T-helper 17 cell (primary cell): ENCODE results near the gene CBX2. TPM values are rescaled to one million over a fixed set of nuclear protein-coding genes. Genes with fewer than 3 reads are reported as not detected.
A peak's percentile ranks its signal among the peaks of the same experiment; 100 is the strongest.

ENCODE experiments used
- ATAC-seq: fragments of 150-1000 bp; cut with Tn5 transposase; 2 replicates; pipeline ENCODE4 v1.10.0; 2021; ENCODE audit warnings: mild to moderate bottlenecking, moderate library complexity
- DNase-seq, 3 donors: peaks; one replicate each; pipeline versions ENCODE4 v3.0.0 to v3.0.0-alpha.2; 2020 to 2021
- H3K9me3 ChIP-seq: one replicate; pipeline ENCODE4 v1.7.0; 2013; ENCODE audit warnings: low read length, mild to moderate bottlenecking; ENCODE audit not compliant: control insufficient read depth, poor library complexity, severe bottlenecking
- H3K27ac Mint-ChIP-seq: one replicate; pipeline ENCODE4 v1.8.0; 2022; ENCODE audit warnings: mild to moderate bottlenecking, moderate library complexity, mixed read lengths
- H3K27me3 Mint-ChIP-seq: one replicate; pipeline ENCODE4 v1.8.0; 2022; ENCODE audit warnings: mixed read lengths
- H3K36me3 Mint-ChIP-seq: one replicate; pipeline ENCODE4 v1.8.0; 2022; ENCODE audit warnings: low read depth, mixed read lengths
- H3K4me1 Mint-ChIP-seq: one replicate; pipeline ENCODE4 v1.8.0; 2022; ENCODE audit warnings: mild to moderate bottlenecking, mixed read lengths
- H3K4me3 Mint-ChIP-seq: one replicate; pipeline ENCODE4 v1.8.0; 2022; ENCODE audit warnings: mild to moderate bottlenecking, moderate library complexity, mixed read lengths
- total RNA-seq, 4 donors: library from RNA in 2 of 4; stranded (reverse) in 2 of 4; gene quantifications; one replicate each; pipeline ENCODE4 v1.2.3 and lab custom pipeline; 2022 to 2026

The CBX2 gene
- total RNA-seq, 2 donors from 2014 or later = 0.18 TPM; not detected in 1

- peaks cover 4% of the 10 kb centered on the region for H3K4me1 Mint-ChIP-seq
- no peak overlapping the region for H3K27ac Mint-ChIP-seq
- ATAC-seq (no peak), DNase-seq (no peak)
- peaks cover 32% of the 10 kb centered on the region for H3K27me3 Mint-ChIP-seq
- no peaks in the 10 kb centered on the region for H3K9me3 ChIP-seq
- no peak overlapping the region for H3K4me3 Mint-ChIP-seq
- H3K36me3 Mint-ChIP-seq = peaks cover 8% of the 10 kb centered on the region
Observed at GRCh38 chr17:79737922-79738578, 39.9 kb upstream of the CBX2 start.

DNA sequence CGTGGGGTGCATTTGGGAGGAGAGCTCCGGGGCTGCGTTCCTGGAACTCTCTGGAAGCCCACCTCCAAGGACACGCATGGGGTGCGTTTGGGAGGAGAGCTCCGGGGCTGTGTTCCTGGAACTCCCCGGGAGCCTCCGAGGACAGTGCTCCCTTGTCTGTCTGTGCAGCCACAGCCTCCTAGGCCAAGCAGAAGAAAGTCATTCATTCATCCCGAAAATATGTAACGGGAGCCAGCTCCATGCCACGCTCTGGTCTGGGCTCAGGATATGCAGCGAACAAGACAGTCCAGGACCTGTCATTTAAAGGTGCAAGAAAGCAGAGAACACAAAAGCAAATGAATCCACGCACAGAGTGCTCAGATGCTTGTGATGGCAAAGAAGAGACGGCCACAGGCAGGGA is 39.3 kb upstream of the CBX2 start:
- Mint-ChIP-seq H3K27ac (no peak overlapping the region), H3K4me1 (no peaks in the 10 kb centered on the region)
- no peak for ATAC-seq

DNA sequence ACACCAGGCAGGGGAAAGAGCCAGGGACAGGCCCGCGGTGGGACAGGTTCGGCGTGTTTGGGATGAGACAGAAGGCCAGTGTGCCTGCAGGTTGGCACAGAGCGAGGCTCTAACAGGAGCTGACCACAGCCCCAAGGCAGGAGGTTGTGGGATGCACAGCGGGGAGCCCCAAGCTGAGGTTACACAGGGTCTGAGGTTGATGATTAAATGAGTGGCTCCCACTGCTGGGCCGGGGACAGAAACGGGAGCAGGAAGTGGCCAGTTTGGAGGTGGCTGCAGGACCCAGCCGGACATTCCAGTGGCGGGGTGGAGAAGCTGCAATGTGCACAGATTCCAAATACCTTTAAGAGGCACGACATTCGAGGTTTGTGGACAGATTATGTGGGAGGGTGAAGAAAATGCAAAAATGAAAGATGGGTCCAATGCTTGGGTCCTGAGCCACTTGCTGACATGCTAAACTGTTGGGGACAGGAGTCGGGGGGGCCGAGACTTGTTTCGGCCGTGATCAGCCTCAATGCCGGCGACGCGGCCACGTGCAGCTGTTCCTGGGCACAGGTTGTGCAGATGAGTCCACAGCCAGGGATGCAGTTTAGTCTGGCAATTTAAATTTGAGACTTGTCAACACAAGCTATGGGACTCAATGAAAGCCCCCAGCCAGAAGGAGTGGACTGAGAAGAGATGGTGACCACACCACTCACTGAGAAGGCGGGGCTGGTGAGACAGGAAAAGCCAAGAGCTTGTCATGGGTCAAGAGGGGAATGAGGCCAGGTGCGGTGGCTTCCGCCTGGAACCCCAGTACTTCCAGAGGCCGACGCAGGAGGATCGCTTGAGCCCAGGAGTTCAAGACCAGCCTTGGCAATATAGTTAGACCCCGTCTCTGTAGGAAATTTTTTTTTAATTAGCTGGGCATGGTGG is 38.5 kb upstream of the CBX2 start:
- Mint-ChIP-seq H3K27ac (no peak overlapping the region), H3K36me3 (peaks cover 8% of the 10 kb centered on the region), H3K27me3 (peaks cover 37% of the 10 kb centered on the region), H3K4me3 (no peak overlapping the region), H3K4me1 (no peaks in the 10 kb centered on the region)
- no peaks in the 10 kb centered on the region for H3K9me3 ChIP-seq
- no peak for ATAC-seq
- DNase-seq = no peak

More for the DNA sequence above, 39.3 kb upstream of the CBX2 start:
- no peaks in the 10 kb centered on the region for H3K9me3 ChIP-seq
- H3K4me3 Mint-ChIP-seq = no peak overlapping the region
- H3K27me3 Mint-ChIP-seq = peaks cover 37% of the 10 kb centered on the region
- no peak for DNase-seq
- H3K36me3 Mint-ChIP-seq = peaks cover 8% of the 10 kb centered on the region

DNA sequence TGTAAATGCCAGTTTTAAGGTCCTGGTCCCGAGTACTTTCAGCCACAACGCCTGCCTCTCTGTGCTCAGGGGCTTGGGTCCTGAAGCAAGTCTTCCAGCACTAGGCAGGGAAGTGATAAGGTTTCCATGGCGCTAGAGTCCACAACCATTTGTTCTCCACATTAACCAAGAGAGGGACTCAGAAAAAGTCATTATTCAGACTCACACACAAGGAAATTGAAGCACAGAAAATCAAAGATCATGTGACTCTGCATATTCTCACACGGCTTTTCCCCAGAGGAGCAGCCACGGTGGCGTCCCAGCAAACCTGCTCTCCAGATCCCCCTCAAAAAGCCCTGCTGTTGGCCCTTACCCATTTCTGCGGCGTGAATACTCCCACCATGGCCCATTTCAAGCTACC is 37.5 kb upstream of the CBX2 start:
- no peak for DNase-seq
- ATAC-seq = no peak
- H3K9me3 ChIP-seq = no peaks in the 10 kb centered on the region
- no peak overlapping the region for H3K4me3 Mint-ChIP-seq
- no peaks in the 10 kb centered on the region for H3K4me1 Mint-ChIP-seq
- H3K27me3 Mint-ChIP-seq = peaks cover 43% of the 10 kb centered on the region
- peaks cover 8% of the 10 kb centered on the region for H3K36me3 Mint-ChIP-seq
- no peak overlapping the region for H3K27ac Mint-ChIP-seq

- Mint-ChIP-seq H3K4me3 (no peak overlapping the region), H3K36me3 (peaks cover 8% of the 10 kb centered on the region), H3K27ac (no peak overlapping the region), H3K4me1 (peaks cover 2% of the 10 kb centered on the region), H3K27me3 (peaks cover 42% of the 10 kb centered on the region)
- DNase-seq (no peak), ATAC-seq (no peak)
- H3K9me3 ChIP-seq = no peaks in the 10 kb centered on the region
Observed at GRCh38 chr17:79741401-79741750, 36.6 kb upstream of the CBX2 start.

GRCh38 chr17:79741751-79742588 is 36.0 kb upstream of the CBX2 start:
- Mint-ChIP-seq H3K36me3 (peaks cover 8% of the 10 kb centered on the region), H3K4me1 (peaks cover 2% of the 10 kb centered on the region), H3K4me3 (peak overlapping the region; percentile 9), H3K27ac (no peak overlapping the region), H3K27me3 (peaks cover 45% of the 10 kb centered on the region)
- no peaks in the 10 kb centered on the region for H3K9me3 ChIP-seq
- ATAC-seq (peak; percentile 49), DNase-seq (peak; percentile 66 to 75 (median 69))

- H3K9me3 ChIP-seq = no peaks in the 10 kb centered on the region
- peaks cover 5% of the 10 kb centered on the region for H3K4me1 Mint-ChIP-seq
- H3K27ac Mint-ChIP-seq = no peak overlapping the region
- no peak for ATAC-seq
- peaks cover 51% of the 10 kb centered on the region for H3K27me3 Mint-ChIP-seq
- H3K36me3 Mint-ChIP-seq = peaks cover 8% of the 10 kb centered on the region
- no peak overlapping the region for H3K4me3 Mint-ChIP-seq
- DNase-seq = no peak
Observed at GRCh38 chr17:79742589-79742918, 35.4 kb upstream of the CBX2 start.

GRCh38 chr17:79742951-79743476 is 34.9 kb upstream of the CBX2 start:
- H3K9me3 ChIP-seq = no peaks in the 10 kb centered on the region
- Mint-ChIP-seq H3K27me3 (peaks cover 56% of the 10 kb centered on the region), H3K27ac (no peak overlapping the region), H3K36me3 (peaks cover 11% of the 10 kb centered on the region), H3K4me1 (peaks cover 9% of the 10 kb centered on the region), H3K4me3 (peak overlapping the region; percentile 47)
- DNase-seq (no peak), ATAC-seq (no peak)

DNA sequence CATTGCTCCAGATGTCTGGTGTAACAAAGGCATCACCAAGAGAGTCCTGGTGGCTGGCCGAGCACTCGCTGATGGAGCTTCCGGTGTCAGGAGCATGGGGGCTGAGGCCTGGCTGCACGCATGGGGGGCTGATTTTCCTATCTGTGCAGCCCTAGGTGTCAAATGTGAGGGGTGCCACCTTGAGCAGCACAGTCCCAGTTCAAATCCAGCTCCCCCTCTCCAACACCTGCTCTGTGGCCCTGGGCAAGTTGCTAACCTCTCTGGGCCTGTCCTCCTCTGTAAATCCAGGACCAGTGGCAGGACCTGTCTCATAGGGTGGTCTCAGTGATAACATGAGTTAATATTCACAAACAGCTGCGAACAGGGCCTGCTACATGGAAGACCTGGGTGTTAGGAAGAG is 34.3 kb upstream of the CBX2 start:
- no peak for DNase-seq
- Mint-ChIP-seq H3K27me3 (peaks cover 52% of the 10 kb centered on the region), H3K27ac (no peak overlapping the region), H3K4me1 (peaks cover 9% of the 10 kb centered on the region), H3K36me3 (peaks cover 11% of the 10 kb centered on the region), H3K4me3 (peak overlapping the region; percentile 47)
- no peaks in the 10 kb centered on the region for H3K9me3 ChIP-seq
- ATAC-seq = no peak

GRCh38 chr17:79745641-79746105 is 32.3 kb upstream of the CBX2 start:
- ATAC-seq (no peak), DNase-seq (no peak)
- Mint-ChIP-seq H3K36me3 (peaks cover 4% of the 10 kb centered on the region), H3K4me3 (peak overlapping the region; percentile 73), H3K27me3 (peaks cover 40% of the 10 kb centered on the region), H3K27ac (no peak overlapping the region), H3K4me1 (peaks cover 9% of the 10 kb centered on the region)
- H3K9me3 ChIP-seq = no peaks in the 10 kb centered on the region

- Mint-ChIP-seq H3K27me3 (peaks cover 52% of the 10 kb centered on the region), H3K4me3 (peak overlapping the region; percentile 68), H3K4me1 (peaks cover 9% of the 10 kb centered on the region), H3K27ac (no peak overlapping the region), H3K36me3 (peaks cover 4% of the 10 kb centered on the region)
- DNase-seq (no peak), ATAC-seq (no peak)
- no peaks in the 10 kb centered on the region for H3K9me3 ChIP-seq
Observed at GRCh38 chr17:79746889-79747507, 30.9 kb upstream of the CBX2 start.

DNA sequence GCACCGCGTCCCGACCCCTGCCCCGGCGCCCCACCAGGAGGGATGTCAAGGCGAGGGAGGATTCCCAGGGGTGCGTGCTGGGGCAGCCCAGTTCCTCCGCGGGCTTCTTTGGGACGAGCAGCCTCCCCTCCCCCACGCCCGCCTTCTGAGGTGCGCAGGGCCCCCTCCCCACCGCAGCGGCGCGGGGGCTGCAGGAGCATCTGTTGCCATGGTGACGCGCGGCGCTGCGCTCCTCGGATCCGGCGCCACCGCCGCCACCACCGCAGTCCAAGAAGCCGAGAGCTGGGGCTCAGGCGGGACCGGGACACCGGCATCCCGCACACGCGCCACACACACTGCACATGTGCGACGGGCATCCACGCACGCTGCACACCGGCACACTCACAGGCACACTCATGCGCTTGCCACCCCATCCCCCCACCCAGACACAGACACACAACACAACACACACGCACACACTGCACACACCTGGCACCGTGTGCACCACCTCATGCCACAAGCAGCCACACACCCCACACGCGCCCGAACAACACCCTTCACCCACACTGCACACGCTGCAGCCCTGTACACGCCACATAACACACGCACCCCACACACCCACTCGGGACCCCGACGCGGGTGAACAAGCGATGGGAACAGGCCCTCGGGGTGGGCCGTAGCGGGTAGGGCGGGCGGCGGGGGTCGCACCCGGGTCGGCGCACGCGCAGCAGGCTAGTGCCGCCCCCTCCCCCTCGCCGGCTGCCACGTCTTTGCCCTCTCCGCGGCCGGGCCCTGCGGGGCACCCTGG is 30.2 kb upstream of the CBX2 start:
- Mint-ChIP-seq H3K4me3 (peak overlapping the region; percentile 70), H3K4me1 (peaks cover 9% of the 10 kb centered on the region), H3K27ac (no peak overlapping the region), H3K27me3 (peaks cover 52% of the 10 kb centered on the region), H3K36me3 (peaks cover 4% of the 10 kb centered on the region)
- H3K9me3 ChIP-seq = no peaks in the 10 kb centered on the region
- ATAC-seq (no peak), DNase-seq (no peak)
